A204.1 (cell line): ENCODE measurements around the gene ZSCAN21.

Experiments used
- FAIRE-seq: peaks from 2 replicates; lab custom pipeline; 2012; peaks lifted over from hg19 to GRCh38; lab: Jason Lieb, UNC

Gene ZSCAN21

GRCh38 chr7:100100420-100101015 is 50.9 kb downstream of the ZSCAN21 start:
- FAIRE-seq = no peak

DNA sequence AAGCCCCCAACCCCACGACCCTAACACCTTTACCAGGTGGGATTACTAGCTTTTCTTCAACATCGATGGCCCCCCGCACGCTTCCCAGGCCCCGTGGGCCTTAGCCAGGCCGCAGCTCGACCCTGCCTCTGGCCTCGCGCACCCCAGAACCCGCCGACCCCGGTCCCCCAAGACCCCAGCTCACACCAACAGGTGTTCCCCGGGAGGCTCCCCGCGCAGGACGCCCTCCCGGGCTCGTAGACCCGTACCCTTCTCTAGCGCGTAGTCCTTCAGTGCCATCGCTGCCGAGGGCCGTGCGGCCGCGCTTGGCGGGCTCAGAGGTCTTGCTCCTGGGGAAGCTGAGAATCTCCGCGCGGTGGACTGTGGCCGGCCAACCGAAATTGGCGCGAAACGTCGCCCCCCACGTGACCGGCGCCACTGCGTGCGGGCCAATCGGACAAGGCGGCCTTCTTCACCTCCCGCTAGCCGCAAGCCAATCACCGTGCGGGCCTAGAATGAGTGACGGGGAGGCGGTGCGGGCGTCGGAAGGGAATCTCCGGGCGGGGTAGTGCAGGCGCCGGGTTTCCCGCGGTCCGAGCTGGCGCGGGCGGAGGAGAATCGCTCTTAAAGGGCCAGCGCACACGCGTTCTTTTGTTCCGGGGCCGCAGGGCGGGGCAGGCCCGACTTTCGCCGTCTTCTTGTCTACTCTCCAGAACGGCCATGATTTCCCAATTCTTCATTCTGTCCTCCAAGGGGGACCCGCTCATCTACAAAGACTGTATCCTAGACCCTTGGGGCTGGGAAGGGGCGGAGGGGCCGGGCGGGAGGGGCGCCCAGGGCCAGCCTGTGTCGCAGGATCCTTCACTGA is 51.7 kb downstream of the ZSCAN21 start, which contains the start of the genes AP4M1 and MCM7:
TSS of gene AP4M1 (plus strand) at position 628 of the 847 bp plus-strand sequence. CDS start at position 700, 72 bp downstream.
TSS of gene MCM7 (minus strand) at position 382 of the 847 bp plus-strand sequence. CDS start at position 279, 103 bp downstream.
- FAIRE-seq = peak; percentile 96

DNA sequence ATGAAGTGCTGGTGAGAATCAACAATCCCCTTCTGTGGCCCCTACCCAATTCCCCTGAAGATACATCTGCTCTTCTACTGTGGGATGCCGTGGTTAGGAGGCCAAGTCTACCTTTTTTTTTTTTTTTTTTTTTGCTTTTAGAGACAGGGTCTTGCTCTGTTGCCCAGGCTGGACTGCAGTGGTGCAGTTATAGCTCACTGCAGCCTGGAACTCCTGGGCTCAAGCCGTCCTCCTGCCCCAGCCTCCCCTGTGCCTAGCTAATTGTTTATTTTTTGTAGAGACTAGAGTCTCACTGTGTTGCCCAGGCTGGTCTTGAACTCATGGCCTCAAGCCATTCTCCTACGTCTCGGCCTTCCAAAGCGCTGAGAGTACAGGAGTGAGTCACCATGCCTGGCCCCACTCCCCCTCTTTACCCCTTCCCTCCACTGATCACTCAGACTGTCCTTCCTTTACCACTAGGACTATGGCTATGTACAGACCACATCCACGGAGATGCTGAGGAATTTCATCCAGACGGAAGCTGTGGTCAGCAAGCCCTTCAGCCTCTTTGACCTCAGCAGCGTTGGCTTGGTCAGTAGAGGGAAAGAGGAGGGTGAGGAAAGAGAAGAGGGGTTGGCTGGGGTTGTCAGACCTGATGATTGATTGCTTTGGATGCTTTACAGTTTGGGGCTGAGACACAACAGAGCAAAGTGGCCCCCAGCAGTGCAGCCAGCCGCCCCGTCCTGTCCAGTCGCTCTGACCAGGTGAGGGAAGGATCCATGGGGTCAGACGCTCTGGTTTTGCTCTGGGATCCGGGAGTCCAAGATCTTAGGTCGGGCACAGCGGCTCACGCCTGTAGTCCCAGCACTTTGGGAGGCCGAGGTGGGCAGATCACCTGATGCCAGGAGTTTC is 53.6 kb downstream of the ZSCAN21 start:
- FAIRE-seq = no peak

GRCh38 chr7:100105534-100105933 is 56.0 kb downstream of the ZSCAN21 start:
- FAIRE-seq = no peak

DNA sequence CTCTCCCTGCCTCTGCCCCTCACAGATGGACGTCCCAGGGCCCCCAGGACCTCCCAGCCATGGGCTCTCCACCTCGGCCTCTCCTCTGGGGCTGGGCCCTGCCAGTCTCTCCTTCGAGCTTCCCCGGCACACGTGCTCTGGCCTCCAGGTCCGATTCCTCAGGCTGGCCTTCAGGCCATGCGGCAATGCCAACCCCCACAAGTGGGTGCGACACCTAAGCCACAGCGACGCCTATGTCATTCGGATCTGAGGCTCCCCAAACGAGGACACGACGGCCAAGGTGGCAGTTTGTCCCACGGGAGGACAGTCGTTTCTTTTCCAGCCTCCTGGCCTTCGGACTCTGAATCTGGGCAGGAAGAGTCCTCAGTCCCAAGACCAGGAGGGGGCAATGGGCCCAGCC is 57.1 kb downstream of the ZSCAN21 start:
- FAIRE-seq = no peak

DNA sequence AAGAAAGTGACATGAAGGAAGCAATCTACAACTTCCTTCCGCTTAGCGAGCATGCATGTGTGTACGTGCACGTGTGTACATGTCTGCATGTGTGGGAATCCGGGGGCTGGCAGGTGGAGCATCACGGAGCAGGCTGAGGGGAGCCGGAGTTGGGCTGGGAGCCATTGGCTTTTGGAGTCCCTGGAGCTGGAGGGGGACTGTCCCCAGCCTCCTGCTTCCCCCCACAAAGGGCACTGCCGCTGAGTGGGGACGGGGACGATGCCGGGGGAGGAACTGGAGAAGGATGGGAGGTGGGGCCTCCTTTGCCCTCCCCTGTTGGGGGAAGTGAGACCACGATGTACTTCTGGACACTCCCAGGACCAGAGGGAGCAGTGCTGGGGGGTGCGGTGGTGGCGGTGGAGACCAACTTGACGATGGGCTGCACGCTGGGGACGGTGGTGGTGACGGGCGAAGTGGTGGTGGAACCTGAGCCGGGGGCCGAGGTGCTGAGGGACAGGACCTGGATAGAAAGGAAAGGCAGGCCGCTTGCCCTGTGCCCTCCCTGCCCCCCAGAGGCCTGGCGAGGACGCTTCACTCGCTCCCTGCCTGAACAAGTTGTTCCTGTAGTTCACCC is 57.7 kb downstream of the ZSCAN21 start:
- no peak for FAIRE-seq

DNA sequence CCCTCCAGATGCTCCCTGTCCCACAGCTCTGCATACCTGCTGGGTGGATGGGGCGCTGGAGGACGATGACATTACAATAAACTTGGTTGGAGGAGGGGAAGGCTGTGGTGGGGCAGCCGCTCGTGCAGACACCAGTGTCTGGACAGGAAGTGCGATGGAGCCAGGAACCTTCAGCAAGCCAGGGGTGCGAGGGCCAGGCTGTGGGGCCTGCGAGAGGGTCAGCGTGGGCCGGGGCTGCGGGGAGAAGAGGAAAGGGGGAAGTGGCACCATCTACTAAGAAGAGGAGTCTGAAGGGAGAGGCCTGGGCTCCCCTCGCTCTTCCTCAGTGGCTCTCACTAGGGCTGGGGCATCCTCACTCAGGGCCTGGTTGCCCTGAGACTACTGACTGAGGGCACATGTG is 58.3 kb downstream of the ZSCAN21 start:
- FAIRE-seq = no peak

- no peak for FAIRE-seq
Measured at GRCh38 chr7:100109521-100110163, 60.1 kb downstream of the ZSCAN21 start.

DNA sequence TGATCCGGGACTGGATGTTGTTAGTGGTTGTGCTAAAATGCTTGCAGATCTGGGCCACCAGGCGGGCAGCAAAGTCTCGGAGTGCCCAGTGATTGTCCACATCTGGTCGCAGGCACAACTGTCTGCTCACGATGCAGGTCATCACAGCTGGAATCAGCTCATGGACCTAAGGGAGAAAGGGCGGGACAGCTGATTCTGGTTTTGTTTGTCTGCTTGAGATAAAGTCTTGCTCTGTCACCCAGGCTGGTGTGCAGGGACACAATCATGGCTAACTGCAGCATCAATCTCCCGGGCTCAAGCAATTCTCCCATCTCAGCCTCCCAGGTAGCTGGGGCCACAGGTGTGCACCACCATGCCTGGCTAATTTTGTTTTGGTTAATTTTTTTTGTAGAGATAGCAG is 61.6 kb downstream of the ZSCAN21 start:
- FAIRE-seq = no peak

DNA sequence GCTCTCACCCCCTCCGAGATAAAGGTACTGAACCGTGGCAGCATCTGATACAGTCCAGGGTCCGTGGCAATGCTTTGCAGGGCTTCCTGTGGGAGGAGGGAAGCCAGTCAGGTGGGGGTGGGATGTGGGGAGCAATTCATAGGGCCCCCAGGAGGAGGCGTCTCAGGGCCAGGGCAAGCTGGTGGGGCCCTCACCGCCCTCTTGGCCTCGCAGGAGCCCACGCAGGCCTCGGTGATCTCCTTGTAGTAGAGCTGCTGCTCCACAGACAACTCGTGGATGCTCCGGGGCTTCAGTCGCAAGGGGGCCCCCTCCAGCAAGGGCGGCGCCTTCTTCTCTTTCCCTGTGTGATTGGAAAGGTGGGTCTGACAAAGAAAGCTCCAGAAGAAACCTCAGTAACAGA is 62.3 kb downstream of the ZSCAN21 start:
- FAIRE-seq = no peak
